H9 (cell line): ENCODE measurements around the gene ARHGAP24. TPM values are rescaled to one million over a fixed set of nuclear protein-coding genes. Genes with fewer than 3 reads are reported as not detected.

Experiments used
- DNase-seq: peaks from one replicate; pipeline ENCODE4 v3.0.0-alpha.2; 2017
- H2AFZ ChIP-seq: one replicate; pipeline ENCODE4 v1.6.1; 2013; ENCODE audit warnings: mild to moderate bottlenecking, low read length, control low read depth, moderate library complexity
- H2AK5ac ChIP-seq: 2 replicates; pipeline ENCODE4 v1.6.1; 2013; ENCODE audit warnings: low read length, control low read depth, mixed read lengths; ENCODE audit not compliant: insufficient read length
- H2BK120ac ChIP-seq: one replicate; pipeline ENCODE4 v1.6.1; 2013; ENCODE audit warnings: low read depth, mild to moderate bottlenecking, low read length, control low read depth, inconsistent platforms; ENCODE audit not compliant: poor library complexity, severe bottlenecking
- H2BK12ac ChIP-seq: 2 replicates; pipeline ENCODE4 v1.6.1; 2013; ENCODE audit warnings: low read length, control low read depth, mixed read lengths, low read depth; ENCODE audit not compliant: insufficient read length
- H2BK15ac ChIP-seq: 2 replicates; pipeline ENCODE4 v1.6.1; 2013; ENCODE audit warnings: low read depth, low read length, control low read depth
- H2BK20ac ChIP-seq: one replicate; pipeline ENCODE4 v1.6.1; 2013; ENCODE audit warnings: low read depth, mild to moderate bottlenecking, low read length, control low read depth, inconsistent platforms; ENCODE audit not compliant: poor library complexity, severe bottlenecking
- H2BK5ac ChIP-seq: 2 replicates; pipeline ENCODE4 v1.6.1; 2013; ENCODE audit warnings: low read length, control low read depth, mixed read lengths; ENCODE audit not compliant: insufficient read length
- H3K14ac ChIP-seq: 2 replicates; pipeline ENCODE4 v1.6.1; 2013; ENCODE audit warnings: low read length, control low read depth; ENCODE audit not compliant: insufficient read depth
- H3K18ac ChIP-seq: 2 replicates; pipeline ENCODE4 v1.6.1; 2013; ENCODE audit warnings: low read depth, mild to moderate bottlenecking, mixed read lengths, low read length, control low read depth; ENCODE audit not compliant: insufficient read length
- H3K23ac ChIP-seq: 2 replicates; pipeline ENCODE4 v1.6.1; 2013; ENCODE audit warnings: low read length, control low read depth, mixed read lengths, low read depth; ENCODE audit not compliant: insufficient read length
- H3K23me2 ChIP-seq: 2 replicates; pipeline ENCODE4 v1.6.1; 2013; ENCODE audit warnings: low read depth, mild to moderate bottlenecking, mixed read lengths, low read length, control low read depth; ENCODE audit not compliant: insufficient read length, poor library complexity, severe bottlenecking
- H3K27ac ChIP-seq: 2 replicates; pipeline ENCODE4 v1.5.1; 2013; ENCODE audit warnings: low read length, control low read depth, mixed read lengths, low read depth; ENCODE audit not compliant: insufficient read length
- H3K27me3 ChIP-seq: 2 replicates; pipeline ENCODE4 v1.6.1; 2013; ENCODE audit warnings: low read length, control low read depth, inconsistent platforms; ENCODE audit not compliant: insufficient read depth
- H3K4ac ChIP-seq: 2 replicates; pipeline ENCODE4 v1.6.1; 2013; ENCODE audit warnings: low read depth, mild to moderate bottlenecking, control low read depth, inconsistent platforms, low read length, moderate library complexity
- H3K4me1 ChIP-seq: 2 replicates; pipeline ENCODE4 v1.6.1; 2013; ENCODE audit warnings: low read length, control low read depth, inconsistent platforms; ENCODE audit not compliant: insufficient read depth
- H3K4me2 ChIP-seq: 2 replicates; pipeline ENCODE4 v1.6.1; 2013; ENCODE audit warnings: low read length, control low read depth, mixed read lengths; ENCODE audit not compliant: insufficient read length, insufficient read depth
- H3K56ac ChIP-seq: 2 replicates; pipeline ENCODE4 v1.6.1; 2013; ENCODE audit warnings: low read depth, mild to moderate bottlenecking, mixed read lengths, low read length, control low read depth; ENCODE audit not compliant: insufficient read length
- H3K79me1 ChIP-seq: 2 replicates; pipeline ENCODE4 v1.6.1; 2013; ENCODE audit warnings: low read depth, mild to moderate bottlenecking, moderate library complexity, low read length, control low read depth, inconsistent platforms; ENCODE audit not compliant: insufficient read depth, poor library complexity, severe bottlenecking
- H3K79me2 ChIP-seq: 2 replicates; pipeline ENCODE4 v1.6.1; 2013; ENCODE audit warnings: low read length, control low read depth, inconsistent platforms; ENCODE audit not compliant: insufficient read depth
- H3K9ac ChIP-seq: 2 replicates; pipeline ENCODE4 v1.6.1; 2013; ENCODE audit warnings: low read length, control low read depth, mixed read lengths; ENCODE audit not compliant: insufficient read length; ENCODE audit errors: extremely low read depth
- H3K9me3 ChIP-seq: one replicate; pipeline ENCODE4 v1.6.1; 2013; ENCODE audit warnings: low read depth, low read length, inconsistent platforms; ENCODE audit not compliant: control insufficient read depth
- H3T11ph ChIP-seq: one replicate; pipeline ENCODE4 v1.6.1; 2013; ENCODE audit warnings: mild to moderate bottlenecking, low read length, control low read depth, inconsistent platforms
- H4K20me1 ChIP-seq: one replicate; pipeline ENCODE4 v1.6.1; 2013; ENCODE audit not compliant: control insufficient read depth, insufficient read length, insufficient read depth
- H4K5ac ChIP-seq: 2 replicates; pipeline ENCODE4 v1.6.1; 2013; ENCODE audit warnings: low read depth, mild to moderate bottlenecking, mixed read lengths, low read length, control low read depth; ENCODE audit not compliant: insufficient read length
- H4K8ac ChIP-seq: replicated peaks from 2 replicates; pipeline ENCODE4 v1.6.1; 2013; ENCODE audit warnings: low read length, control low read depth, mixed read lengths, low read depth; ENCODE audit not compliant: insufficient read length
- H4K91ac ChIP-seq: 2 replicates; pipeline ENCODE4 v1.6.1; 2013; ENCODE audit warnings: low read depth, mild to moderate bottlenecking, moderate library complexity, mixed read lengths, low read length, control low read depth; ENCODE audit not compliant: insufficient read length
- H3K27ac Mint-ChIP-seq, 3 experiments: 2 replicates in 2 of 3; 3 replicates in 1 of 3; pipeline ENCODE4 v1.8.0; 2020 to 2021; ENCODE audit warnings: mixed read lengths in 3 of 3, mild to moderate bottlenecking in 1 of 3, moderate library complexity in 1 of 3
- H3K27me3 Mint-ChIP-seq: 2 replicates; pipeline ENCODE4 v1.8.0; 2021; ENCODE audit warnings: low read depth, mild to moderate bottlenecking, moderate library complexity, mixed read lengths
- H3K36me3 Mint-ChIP-seq, 3 experiments: 2 replicates in 2 of 3; 3 replicates in 1 of 3; pipeline ENCODE4 v1.8.0; 2020 to 2021; ENCODE audit warnings: low read depth in 3 of 3, mixed read lengths in 3 of 3; ENCODE audit not compliant: insufficient read depth in 1 of 3
- H3K4me1 Mint-ChIP-seq, 2 experiments: 2 replicates each; pipeline ENCODE4 v1.8.0; 2020; ENCODE audit warnings: mixed read lengths in 2 of 2
- H3K4me3 Mint-ChIP-seq, 2 experiments: 2 replicates in 1 of 2; 3 replicates in 1 of 2; pipeline ENCODE4 v1.8.0; 2020 to 2021; ENCODE audit warnings: mild to moderate bottlenecking in 2 of 2, mixed read lengths in 2 of 2, moderate library complexity in 1 of 2
- H3K9me3 Mint-ChIP-seq, 2 experiments: 2 replicates in 1 of 2; 3 replicates in 1 of 2; pipeline ENCODE4 v1.8.0; 2020; ENCODE audit warnings: mild to moderate bottlenecking in 2 of 2, mixed read lengths in 2 of 2, moderate library complexity in 1 of 2
- WGBS: extraction: QIAGEN DNeasy Blood & Tissue Kit; methylation state at CpG from one replicate; pipeline ENCODE4 v1.1.7; 2013; ENCODE audit warnings: missing lambda C conversion rate, low lambda C conversion rate, mixed read lengths; ENCODE audit not compliant: insufficient read length; ENCODE audit errors: extremely low coverage; 5-methylcytosine and 5-hydroxymethylcytosine counted together
- total RNA-seq: library from RNA; stranded (reverse); gene quantifications from 2 replicates; pipeline ENCODE4 v1.2.1, GENCODE V29; 2021
- TF ChIP-seq, protein P1 (sequence below): fragments of 200-600 bp; sonication (generic); conservative IDR thresholded peaks from 3 replicates; pipeline ENCODE4 v1.8.0; 2021; ENCODE audit warnings: antibody characterized with exemption, mild to moderate bottlenecking

ARHGAP24 gene
- total RNA-seq, 1 experiment from 2014 or later: 0.37 TPM

GRCh38 chr4:85783900-85784299 is 308.9 kb downstream of the ARHGAP24 start:
- no CpG with 5 or more reads among the region's 1 CpG for WGBS
- H3K27ac ChIP-seq: no peak overlapping the region
- no peaks in the 10 kb centered on the region for H3K27me3 ChIP-seq
- no peak overlapping the region for H3K4ac ChIP-seq
- H3K4me2 ChIP-seq: no peak overlapping the region
- no peak overlapping the region for H3K23ac ChIP-seq
- no peak overlapping the region for H4K91ac ChIP-seq
- Mint-ChIP-seq H3K4me3 (no peak overlapping the region), H3K4me1 (peaks cover 4 to 7% of the 10 kb centered on the region in 2 experiments; a peak in 3 of 4 replicates), H3K9me3 (no peaks in the 10 kb centered on the region; a peak in 1 of 5 replicates), H3K27ac (no peak overlapping the region), H3K27me3 (no peaks in the 10 kb centered on the region), H3K36me3 (no peaks in the 10 kb centered on the region)
- no peak for DNase-seq
- TF ChIP-seq, protein P1, sequence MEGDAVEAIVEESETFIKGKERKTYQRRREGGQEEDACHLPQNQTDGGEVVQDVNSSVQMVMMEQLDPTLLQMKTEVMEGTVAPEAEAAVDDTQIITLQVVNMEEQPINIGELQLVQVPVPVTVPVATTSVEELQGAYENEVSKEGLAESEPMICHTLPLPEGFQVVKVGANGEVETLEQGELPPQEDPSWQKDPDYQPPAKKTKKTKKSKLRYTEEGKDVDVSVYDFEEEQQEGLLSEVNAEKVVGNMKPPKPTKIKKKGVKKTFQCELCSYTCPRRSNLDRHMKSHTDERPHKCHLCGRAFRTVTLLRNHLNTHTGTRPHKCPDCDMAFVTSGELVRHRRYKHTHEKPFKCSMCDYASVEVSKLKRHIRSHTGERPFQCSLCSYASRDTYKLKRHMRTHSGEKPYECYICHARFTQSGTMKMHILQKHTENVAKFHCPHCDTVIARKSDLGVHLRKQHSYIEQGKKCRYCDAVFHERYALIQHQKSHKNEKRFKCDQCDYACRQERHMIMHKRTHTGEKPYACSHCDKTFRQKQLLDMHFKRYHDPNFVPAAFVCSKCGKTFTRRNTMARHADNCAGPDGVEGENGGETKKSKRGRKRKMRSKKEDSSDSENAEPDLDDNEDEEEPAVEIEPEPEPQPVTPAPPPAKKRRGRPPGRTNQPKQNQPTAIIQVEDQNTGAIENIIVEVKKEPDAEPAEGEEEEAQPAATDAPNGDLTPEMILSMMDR: no peak
- H3K23me2 ChIP-seq: no peaks in the 10 kb centered on the region
- no peak overlapping the region for H2BK12ac ChIP-seq
- H3K14ac ChIP-seq: no peak overlapping the region
- no peak overlapping the region for H4K5ac ChIP-seq
- no peak overlapping the region for H2BK20ac ChIP-seq
- H3K9me3 ChIP-seq: no peaks in the 10 kb centered on the region
- H3K79me2 ChIP-seq: no peaks in the 10 kb centered on the region
- H3T11ph ChIP-seq: no peak overlapping the region
- H3K9ac ChIP-seq: no peak overlapping the region
- no peak overlapping the region for H2BK15ac ChIP-seq
- no peaks in the 10 kb centered on the region for H3K79me1 ChIP-seq
- H3K56ac ChIP-seq: no peak overlapping the region
- H3K18ac ChIP-seq: no peak overlapping the region
- H4K8ac ChIP-seq: no peak overlapping the region
- H2BK120ac ChIP-seq: no peak overlapping the region
- H4K20me1 ChIP-seq: no peaks in the 10 kb centered on the region
- no peak overlapping the region for H2BK5ac ChIP-seq
- no peak overlapping the region for H2AK5ac ChIP-seq
- no peaks in the 10 kb centered on the region for H3K4me1 ChIP-seq
- H2AFZ ChIP-seq: no peak overlapping the region
